Measurements from ENCODE around the gene ANKLE2.
A peak's percentile ranks its signal among the peaks of the same experiment; 100 is the strongest.

Gene ANKLE2

GRCh38 chr12:132686825-132687210, 74.8 kb downstream of the ANKLE2 start:
- DNase-seq = peak in 2 of 5 donors; percentile 20 to 23

DNA sequence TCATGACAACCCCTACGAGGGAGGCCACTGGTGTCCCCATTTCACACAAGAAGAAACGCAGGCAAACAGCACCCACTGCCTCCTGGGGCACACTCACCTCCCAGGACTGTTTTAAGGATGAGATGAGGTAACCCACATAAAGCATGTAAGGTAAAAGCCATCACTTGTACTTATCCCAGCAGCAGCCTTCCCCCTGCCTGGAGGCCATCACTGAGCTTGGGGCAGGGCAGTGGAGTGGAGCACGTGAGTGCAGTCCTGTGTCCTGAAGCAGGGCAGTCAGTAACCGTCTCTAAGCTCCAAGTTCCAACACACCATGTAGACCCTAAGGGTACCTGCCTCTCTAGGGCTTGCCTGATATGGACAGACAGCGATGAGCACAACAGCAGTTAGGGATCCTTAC, 76.2 kb downstream of the ANKLE2 start:
- DNase-seq = no peak

GRCh38 chr12:132677492-132677891, 84.1 kb downstream of the ANKLE2 start:
- no peak for DNase-seq

DNA sequence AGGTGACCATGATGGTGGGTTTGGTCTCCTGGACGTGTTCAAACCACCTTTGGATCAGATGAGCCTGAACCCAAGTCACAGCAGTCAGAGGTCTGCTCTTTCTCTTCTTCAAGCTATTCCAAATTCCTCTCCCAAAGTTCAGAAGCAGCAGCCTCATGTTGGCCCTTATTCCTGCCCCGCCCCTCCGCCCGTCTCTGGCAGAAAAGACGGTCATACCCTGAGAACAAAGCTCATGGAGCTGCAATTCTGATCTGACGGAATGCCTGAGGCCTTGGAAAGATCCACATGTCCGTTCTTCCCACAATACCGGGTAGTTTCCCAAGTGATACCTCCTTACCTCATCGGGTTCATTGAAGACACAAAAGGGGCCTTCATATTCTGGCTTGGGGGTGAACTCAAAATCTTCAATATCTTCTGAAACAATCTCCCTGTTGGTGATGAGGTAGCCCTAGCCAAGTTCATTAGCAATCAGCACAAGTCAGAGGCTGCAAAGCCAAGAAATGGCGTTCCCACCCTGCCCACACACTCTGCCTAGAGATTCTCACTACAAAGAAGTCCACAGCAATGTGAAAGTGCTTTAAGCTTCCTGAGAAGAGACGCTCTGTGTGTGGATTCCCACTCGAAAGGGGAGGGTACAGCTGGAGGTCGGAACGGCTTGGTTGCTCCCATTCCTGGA, 85.7 kb downstream of the ANKLE2 start:
- DNase-seq = no peak
